Fibroblast of the aortic adventitia (primary cell): ENCODE data around the gene SORCS1. TPM values are rescaled to one million over a fixed set of nuclear protein-coding genes. Genes with fewer than 3 reads are reported as not detected.

Source experiments
- DNase-seq: peaks from one replicate; pipeline ENCODE4 v3.0.0-alpha.2; 2010; ENCODE audit warnings: low read depth
- H3K4me3 ChIP-seq: 2 replicates; pipeline ENCODE4 v1.5.1; 2011; ENCODE audit warnings: low read depth, mild to moderate bottlenecking, control low read depth, low read length, moderate library complexity
- total RNA-seq: library from RNA; depleted of rRNA; stranded (reverse); fragments of >200 nt; gene quantifications from 2 replicates; pipeline ENCODE4 v1.2.3, GENCODE V29; 2012; ENCODE audit warnings: low replicate concordance
- TF ChIP-seq, protein P1 (sequence below): IDR thresholded peaks from 2 replicates; pipeline ENCODE4 v1.5.1; 2011; ENCODE audit warnings: mild to moderate bottlenecking, low read length, control low read depth, inconsistent platforms; ENCODE audit not compliant: insufficient read depth

Gene SORCS1
- total RNA-seq, 1 donor: not detected

GRCh38 chr10:106857728-106858127 is 306.8 kb downstream of the SORCS1 start:
- no peak overlapping the region for H3K4me3 ChIP-seq
- DNase-seq: no peak
- TF ChIP-seq, protein P1, sequence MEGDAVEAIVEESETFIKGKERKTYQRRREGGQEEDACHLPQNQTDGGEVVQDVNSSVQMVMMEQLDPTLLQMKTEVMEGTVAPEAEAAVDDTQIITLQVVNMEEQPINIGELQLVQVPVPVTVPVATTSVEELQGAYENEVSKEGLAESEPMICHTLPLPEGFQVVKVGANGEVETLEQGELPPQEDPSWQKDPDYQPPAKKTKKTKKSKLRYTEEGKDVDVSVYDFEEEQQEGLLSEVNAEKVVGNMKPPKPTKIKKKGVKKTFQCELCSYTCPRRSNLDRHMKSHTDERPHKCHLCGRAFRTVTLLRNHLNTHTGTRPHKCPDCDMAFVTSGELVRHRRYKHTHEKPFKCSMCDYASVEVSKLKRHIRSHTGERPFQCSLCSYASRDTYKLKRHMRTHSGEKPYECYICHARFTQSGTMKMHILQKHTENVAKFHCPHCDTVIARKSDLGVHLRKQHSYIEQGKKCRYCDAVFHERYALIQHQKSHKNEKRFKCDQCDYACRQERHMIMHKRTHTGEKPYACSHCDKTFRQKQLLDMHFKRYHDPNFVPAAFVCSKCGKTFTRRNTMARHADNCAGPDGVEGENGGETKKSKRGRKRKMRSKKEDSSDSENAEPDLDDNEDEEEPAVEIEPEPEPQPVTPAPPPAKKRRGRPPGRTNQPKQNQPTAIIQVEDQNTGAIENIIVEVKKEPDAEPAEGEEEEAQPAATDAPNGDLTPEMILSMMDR: no peak

- TF ChIP-seq, protein P1: no peak
- no peak for DNase-seq
- H3K4me3 ChIP-seq: no peak overlapping the region
Measured at GRCh38 chr10:106857213-106857612, 307.3 kb downstream of the SORCS1 start.

GRCh38 chr10:106836933-106837663 is 327.4 kb downstream of the SORCS1 start:
- no peak for DNase-seq
- no peak overlapping the region for H3K4me3 ChIP-seq
- TF ChIP-seq, protein P1: no peak

DNA sequence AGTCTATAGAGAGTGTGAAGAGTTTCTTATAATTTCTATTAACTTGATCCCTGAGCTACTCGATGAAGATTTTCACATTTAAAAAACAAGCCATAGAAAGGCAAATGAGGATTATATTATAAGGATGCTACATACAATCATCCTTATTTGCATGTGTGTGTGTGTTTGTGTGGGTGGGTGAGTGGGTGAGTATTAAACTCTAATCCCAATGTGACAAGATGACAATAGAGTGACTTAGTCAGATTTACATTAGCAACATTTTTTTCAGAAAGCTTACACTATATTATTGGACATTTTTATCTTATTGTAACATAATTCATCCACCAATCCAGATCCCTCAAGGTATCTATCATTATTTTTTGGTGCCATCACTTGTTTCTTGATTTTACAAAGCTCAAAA is 331.7 kb downstream of the SORCS1 start:
- H3K4me3 ChIP-seq: no peak overlapping the region
- DNase-seq: no peak
- TF ChIP-seq, protein P1: no peak

DNA sequence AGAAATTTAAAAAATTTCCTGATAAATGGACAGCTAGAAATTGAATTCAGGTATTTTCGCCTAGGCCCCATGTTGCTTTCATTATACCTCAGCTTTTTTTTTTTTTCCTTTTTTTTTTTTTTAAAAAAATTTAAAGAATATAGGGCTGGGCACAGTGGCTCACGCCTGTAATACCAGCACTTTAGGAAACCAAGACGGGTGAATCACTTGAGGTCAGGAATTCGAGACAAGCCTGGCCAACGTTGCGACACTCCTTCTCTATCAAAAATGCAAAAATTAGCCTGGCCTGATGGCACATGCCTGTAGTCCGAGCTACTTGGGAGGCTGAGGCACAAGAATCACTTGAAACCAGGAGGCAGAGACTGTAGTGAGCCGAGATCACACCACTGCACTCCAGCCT is 334.0 kb downstream of the SORCS1 start:
- DNase-seq: no peak
- no peak overlapping the region for H3K4me3 ChIP-seq
- TF ChIP-seq, protein P1: no peak

DNA sequence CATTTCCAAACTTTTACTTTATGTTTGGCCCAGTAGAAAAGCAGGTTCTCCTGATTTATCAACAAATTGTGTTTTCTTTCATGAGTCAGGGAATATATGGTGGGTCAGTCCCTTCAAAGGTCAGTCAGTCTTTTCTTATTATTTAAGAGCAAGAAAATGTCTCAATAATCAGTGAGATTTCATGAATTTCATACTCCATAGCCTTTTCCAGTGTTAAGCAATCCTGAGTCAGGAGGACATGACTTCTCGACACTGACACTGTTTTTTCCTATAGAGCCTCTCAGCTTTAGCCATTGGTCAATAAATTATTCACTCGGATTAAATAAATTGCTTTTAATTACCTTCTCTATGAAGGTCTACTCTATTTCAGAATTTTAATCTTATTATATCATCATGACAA is 334.5 kb downstream of the SORCS1 start:
- TF ChIP-seq, protein P1: no peak
- DNase-seq: no peak
- H3K4me3 ChIP-seq: no peak overlapping the region

DNA sequence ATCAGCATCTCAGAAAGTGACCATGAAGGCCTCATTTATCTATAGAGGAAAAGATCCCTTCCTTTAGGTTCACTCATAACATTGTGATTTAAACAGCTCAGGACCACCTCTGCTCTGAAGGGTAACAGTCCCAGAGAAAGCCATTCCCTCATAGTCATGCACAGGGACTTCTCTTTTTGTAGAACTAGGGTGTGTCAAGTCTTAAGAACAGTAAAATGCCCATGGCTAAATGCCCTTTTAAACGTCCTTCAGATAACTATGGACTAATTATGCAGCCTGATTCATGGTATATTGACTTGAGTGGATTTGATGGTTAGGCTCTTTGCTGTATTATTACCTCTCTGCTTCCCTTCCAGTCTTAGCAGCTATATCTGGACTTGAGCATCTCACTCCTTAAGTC is 337.8 kb downstream of the SORCS1 start:
- no peak overlapping the region for H3K4me3 ChIP-seq
- TF ChIP-seq, protein P1: no peak
- DNase-seq: no peak
